PC-9 (cell line): ENCODE results near the gene TDRD1. TPM values are rescaled to one million over a fixed set of nuclear protein-coding genes. Genes with fewer than 3 reads are reported as not detected.

ENCODE experiments used
- BruUV-seq: library from RNA; stranded (reverse); fragments of 400-500 nt; replicated peaks from 2 replicates; lab custom pipeline; 2021; lab: Mats Ljungman, UMichigan
- CTCF ChIA-PET: fragments of 300-600 bp; sonication (Branson Sonifier 250); formaldehyde crosslinking; loops from one replicate; lab custom pipeline; 2022; ENCODE audit warnings: antibody characterized with exemption; lab: Charles Lee
- POLR2A ChIA-PET: fragments of 300-600 bp; sonication (Branson Sonifier 250); formaldehyde crosslinking; loops from one replicate; lab custom pipeline; 2022; ENCODE audit warnings: antibody characterized with exemption; ENCODE audit not compliant: unreplicated experiment; lab: Charles Lee
- DNase-seq, 2 experiments: peaks; one replicate each; pipeline versions ENCODE4 v3.0.0 to v3.0.0-alpha.2; 2015 to 2022; ENCODE audit warnings: mixed read lengths in 1 of 2
- H2AFZ ChIP-seq: fragments of 200-600 bp; sonication (generic); 2 replicates; pipeline ENCODE4 v1.8.1; 2017; ENCODE audit warnings: antibody characterized with exemption
- H3F3A ChIP-seq: fragments of 200-600 bp; sonication (generic); 2 replicates; pipeline ENCODE4 v1.8.1; 2017; ENCODE audit warnings: antibody characterized with exemption, mild to moderate bottlenecking, low read depth; ENCODE audit not compliant: insufficient read depth
- H3K27ac ChIP-seq: fragments of 200-600 bp; sonication (generic); 2 replicates; pipeline ENCODE4 v1.6.1; 2016; ENCODE audit warnings: mixed run types
- H3K27me3 ChIP-seq: fragments of 200-600 bp; sonication (generic); 2 replicates; pipeline ENCODE4 v1.6.1; 2016; ENCODE audit warnings: low read depth, mixed run types; ENCODE audit not compliant: insufficient read depth
- H3K36me3 ChIP-seq: fragments of 200-600 bp; sonication (generic); 2 replicates; pipeline ENCODE4 v1.6.1; 2016; ENCODE audit warnings: low read depth, mixed run types
- H3K4me1 ChIP-seq: fragments of 200-600 bp; sonication (generic); replicated peaks from 2 replicates; pipeline ENCODE4 v1.6.1; 2016; ENCODE audit warnings: mixed run types; ENCODE audit not compliant: insufficient read depth
- H3K4me2 ChIP-seq: fragments of 200-600 bp; sonication (generic); 2 replicates; pipeline ENCODE4 v1.6.1; 2017; ENCODE audit warnings: mixed run types
- H3K4me3 ChIP-seq: fragments of 200-600 bp; sonication (generic); 2 replicates; pipeline ENCODE4 v1.6.1; 2016; ENCODE audit warnings: mixed run types
- H3K79me2 ChIP-seq: fragments of 200-600 bp; sonication (generic); 2 replicates; pipeline ENCODE4 v1.6.1; 2017; ENCODE audit warnings: low read depth, mixed run types
- H3K9me2 ChIP-seq: fragments of 200-600 bp; sonication (generic); 2 replicates; pipeline ENCODE4 v1.8.1; 2017; ENCODE audit warnings: mild to moderate bottlenecking; ENCODE audit not compliant: insufficient read depth
- H3K9me3 ChIP-seq: fragments of 200-600 bp; sonication (generic); 2 replicates; pipeline ENCODE4 v1.8.1; 2016; ENCODE audit warnings: low read depth; ENCODE audit not compliant: insufficient read depth
- H4K20me1 ChIP-seq: fragments of 200-600 bp; sonication (generic); 2 replicates; pipeline ENCODE4 v1.8.1; 2017; ENCODE audit not compliant: insufficient read depth
- EZH2 ChIP-seq: fragments of 200-600 bp; sonication (generic); IDR thresholded peaks from 2 replicates; pipeline ENCODE4 v1.8.0; 2017; ENCODE audit warnings: antibody characterized with exemption, low read depth
- intact Hi-C: fragments of 100-400 bp; cut with micrococcal nuclease; formaldehyde crosslinking; loops from one replicate; pipeline ENCODE4 v1.10.0; 2022; ENCODE audit not compliant: unreplicated experiment
- total RNA-seq: library from RNA; stranded (reverse); gene quantifications from 2 replicates; pipeline ENCODE4 v1.2.3, GENCODE V29; 2021
- TF ChIP-seq, protein P1 (sequence below): fragments of 200-600 bp; sonication (generic); conservative IDR thresholded peaks from 2 replicates; pipeline ENCODE4 v1.6.1; 2017; ENCODE audit warnings: mixed run types, antibody characterized with exemption, mild to moderate bottlenecking, moderate library complexity

TDRD1 gene
- total RNA-seq, 1 experiment from 2014 or later: not detected

DNA sequence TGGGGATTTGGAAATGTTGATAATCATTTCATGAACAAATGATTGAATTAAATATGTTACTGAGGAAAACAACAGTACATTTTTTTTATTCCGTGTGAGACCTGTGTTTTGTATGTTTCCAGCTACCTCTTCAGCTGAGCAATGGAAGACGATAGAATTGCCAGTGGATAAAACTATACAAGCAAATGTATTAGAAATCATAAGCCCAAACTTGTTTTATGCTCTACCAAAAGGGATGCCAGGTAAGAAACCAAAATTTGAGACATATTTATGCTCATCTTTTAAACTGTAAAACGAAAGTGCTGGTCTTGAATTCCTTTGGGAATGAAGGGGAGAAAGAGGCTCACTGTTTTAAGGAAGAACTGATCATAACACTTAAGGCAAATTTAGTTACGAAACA is 42.1 kb downstream of the TDRD1 start:
- Histone ChIP-seq H3F3A (no peaks in the 10 kb centered on the region), H3K27ac (no peak overlapping the region), H3K27me3 (no peaks in the 10 kb centered on the region), H2AFZ (no peak overlapping the region), H3K4me1 (no peaks in the 10 kb centered on the region), H3K36me3 (no peaks in the 10 kb centered on the region), H3K79me2 (no peaks in the 10 kb centered on the region), H3K4me3 (no peak overlapping the region), H3K9me2 (no peaks in the 10 kb centered on the region), H4K20me1 (no peaks in the 10 kb centered on the region), H3K9me3 (no peaks in the 10 kb centered on the region), H3K4me2 (no peak overlapping the region)
- BruUV-seq: no TSS peak
- DNase-seq: no peak
- POLR2A ChIA-PET: no interaction called here
- intact Hi-C loops: no loop called here
- TF ChIP-seq, protein P1, sequence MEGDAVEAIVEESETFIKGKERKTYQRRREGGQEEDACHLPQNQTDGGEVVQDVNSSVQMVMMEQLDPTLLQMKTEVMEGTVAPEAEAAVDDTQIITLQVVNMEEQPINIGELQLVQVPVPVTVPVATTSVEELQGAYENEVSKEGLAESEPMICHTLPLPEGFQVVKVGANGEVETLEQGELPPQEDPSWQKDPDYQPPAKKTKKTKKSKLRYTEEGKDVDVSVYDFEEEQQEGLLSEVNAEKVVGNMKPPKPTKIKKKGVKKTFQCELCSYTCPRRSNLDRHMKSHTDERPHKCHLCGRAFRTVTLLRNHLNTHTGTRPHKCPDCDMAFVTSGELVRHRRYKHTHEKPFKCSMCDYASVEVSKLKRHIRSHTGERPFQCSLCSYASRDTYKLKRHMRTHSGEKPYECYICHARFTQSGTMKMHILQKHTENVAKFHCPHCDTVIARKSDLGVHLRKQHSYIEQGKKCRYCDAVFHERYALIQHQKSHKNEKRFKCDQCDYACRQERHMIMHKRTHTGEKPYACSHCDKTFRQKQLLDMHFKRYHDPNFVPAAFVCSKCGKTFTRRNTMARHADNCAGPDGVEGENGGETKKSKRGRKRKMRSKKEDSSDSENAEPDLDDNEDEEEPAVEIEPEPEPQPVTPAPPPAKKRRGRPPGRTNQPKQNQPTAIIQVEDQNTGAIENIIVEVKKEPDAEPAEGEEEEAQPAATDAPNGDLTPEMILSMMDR: no peak
- no peak for TF ChIP-seq EZH2
- CTCF ChIA-PET: no interaction called here

DNA sequence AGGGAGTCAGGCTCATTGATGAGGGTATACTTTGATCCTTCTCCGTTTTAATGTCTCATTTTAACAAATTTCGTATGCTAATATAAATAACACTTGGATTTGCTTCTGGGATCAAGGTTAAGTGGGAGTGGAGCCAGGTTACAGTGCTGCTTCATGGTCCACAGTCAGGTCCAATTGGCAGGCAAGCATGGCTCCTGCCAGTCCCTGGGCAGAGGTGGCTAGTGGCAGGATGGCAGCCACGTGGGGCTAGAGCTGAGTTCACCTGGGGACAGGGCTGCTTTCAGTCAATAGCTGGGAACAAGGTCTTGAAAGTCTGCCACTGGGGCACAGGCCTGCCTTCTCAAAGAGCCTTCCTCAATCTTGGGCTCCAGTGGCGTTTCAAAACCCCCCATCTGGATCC is 43.9 kb downstream of the TDRD1 start:
- Histone ChIP-seq H3K9me2 (no peaks in the 10 kb centered on the region), H3K4me3 (no peak overlapping the region), H3K9me3 (no peaks in the 10 kb centered on the region), H3K36me3 (no peaks in the 10 kb centered on the region), H3K4me1 (no peaks in the 10 kb centered on the region), H3K79me2 (no peaks in the 10 kb centered on the region), H4K20me1 (no peaks in the 10 kb centered on the region), H3K27ac (no peak overlapping the region), H3F3A (no peaks in the 10 kb centered on the region), H3K4me2 (no peak overlapping the region), H3K27me3 (no peaks in the 10 kb centered on the region), H2AFZ (no peak overlapping the region)
- BruUV-seq: no TSS peak
- ChIA-PET CTCF (no interaction called here), POLR2A (no interaction called here)
- no peak for DNase-seq
- intact Hi-C loops: no loop called here
- TF ChIP-seq, protein P1: no peak
- no peak for TF ChIP-seq EZH2

DNA sequence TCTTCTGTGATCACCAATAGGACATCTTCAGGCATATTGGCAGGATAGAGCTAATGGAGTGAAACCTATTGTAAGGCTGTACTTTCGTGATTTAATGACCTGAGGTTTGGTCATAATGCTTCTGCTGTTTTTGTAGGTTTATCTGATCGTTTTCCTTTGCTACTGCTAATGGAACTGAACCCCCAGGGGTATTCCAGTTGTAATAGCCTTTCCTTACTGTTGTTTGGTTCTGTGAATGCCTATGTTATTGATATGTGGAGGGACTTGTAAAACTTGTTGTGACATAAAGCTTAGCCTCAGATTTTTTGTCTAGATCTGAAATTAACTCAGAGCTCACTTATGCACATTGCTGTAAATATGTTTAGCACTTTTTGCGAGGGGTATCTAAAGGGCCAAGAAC is 49.0 kb downstream of the TDRD1 start:
- Histone ChIP-seq H3K4me2 (no peak overlapping the region), H3K4me3 (no peak overlapping the region), H3K9me3 (no peaks in the 10 kb centered on the region), H3K36me3 (no peaks in the 10 kb centered on the region), H3K27ac (no peak overlapping the region), H2AFZ (no peak overlapping the region), H3K79me2 (no peaks in the 10 kb centered on the region), H3F3A (no peaks in the 10 kb centered on the region), H3K27me3 (no peaks in the 10 kb centered on the region), H4K20me1 (no peaks in the 10 kb centered on the region), H3K9me2 (no peaks in the 10 kb centered on the region), H3K4me1 (no peaks in the 10 kb centered on the region)
- intact Hi-C loops: no loop called here
- CTCF ChIA-PET: no interaction called here
- POLR2A ChIA-PET: no interaction called here
- no peak for TF ChIP-seq EZH2
- TF ChIP-seq, protein P1: no peak
- DNase-seq: no peak
- no TSS peak for BruUV-seq
